ENCODE measurements around the gene MESP1. TPM values are rescaled to one million over a fixed set of nuclear protein-coding genes. Genes with fewer than 3 reads are reported as not detected.

Gene MESP1
- total and polyA plus RNA-seq, 7 experiments from 2014 or later, result 0.17 to 1.2 (median 0.38) TPM; not detected in 2

DNA sequence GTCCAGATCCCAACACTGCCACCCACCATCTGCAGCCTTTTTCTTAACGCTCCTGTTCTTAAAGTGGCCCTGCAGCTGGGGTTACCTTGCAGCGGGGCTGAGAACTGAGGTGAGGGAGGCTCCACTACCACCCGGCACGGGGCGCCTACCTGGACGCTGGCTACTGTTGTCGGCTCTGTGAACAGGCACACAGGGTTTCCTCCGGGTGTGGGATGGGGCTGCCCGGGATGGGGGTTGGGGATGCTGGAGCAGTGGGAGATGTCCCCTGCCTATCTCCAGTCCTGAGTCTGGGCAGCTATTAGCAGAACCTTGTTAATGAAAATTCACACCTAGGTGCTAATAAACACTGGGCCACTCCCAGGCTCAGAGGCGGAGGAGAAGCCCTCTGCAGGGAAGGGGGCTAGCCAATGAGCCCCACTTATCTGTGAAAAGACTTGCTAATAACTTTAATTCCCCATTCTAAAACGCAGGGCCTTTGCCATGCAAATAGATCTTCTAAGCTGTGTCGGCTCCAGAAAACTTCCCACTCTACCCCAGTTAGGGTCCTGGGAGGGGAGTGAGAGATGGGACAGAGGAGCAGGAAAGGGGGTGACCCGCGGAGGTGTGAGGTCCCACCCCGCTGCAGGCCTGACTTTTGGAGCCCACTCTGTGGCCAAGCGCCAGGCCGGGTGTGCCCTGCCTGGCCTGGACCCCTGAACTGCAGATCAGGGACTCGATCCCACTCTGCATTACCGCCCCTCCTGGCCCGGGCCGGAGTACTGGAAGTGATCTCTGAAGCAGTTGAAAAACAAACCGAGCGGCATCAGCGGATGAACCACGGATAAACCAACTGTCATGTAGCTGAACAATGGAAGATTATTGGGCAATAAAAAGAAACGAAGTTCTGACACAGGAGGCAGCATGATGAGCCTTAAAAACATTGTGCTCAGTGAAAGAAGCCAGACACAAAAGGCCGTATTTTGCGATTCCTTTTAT is 3.1 kb downstream of the MESP1 start:
- intact Hi-C loops (cut with micrococcal nuclease), result no loop called here
- H3K9me3 Mint-ChIP-seq, result no peaks in the 10 kb centered on the region
- ChIA-PET POLR2A (no interaction called here), CTCF (interaction anchor here (1.3 kb wide), 1 partner anchor 13 kb away, joined by 3 read pairs; no protein-coding TSS in a partner anchor)
- peaks cover 0 to 8% (median 3%) of the 10 kb centered on the region in 7 donors for H3K4me1 Mint-ChIP-seq
- H3K27me3 Mint-ChIP-seq, result peaks cover 0 to 28% (median 0%) of the 10 kb centered on the region in 5 donors
- Histone ChIP-seq H3K27me3 (ENCODE audit: control insufficient read depth in 2 of 2, insufficient read depth in 2 of 2, low read length in 2 of 2) (no peaks in the 10 kb centered on the region), H3K9me3 (ENCODE audit: control insufficient read depth in 2 of 3, low read length in 3 of 3) (no peaks in the 10 kb centered on the region), H3K27ac (ENCODE audit: low read depth, low read length) (no peak overlapping the region), H3K36me3 (ENCODE audit: control insufficient read depth in 2 of 3, insufficient read depth in 3 of 3, low read length in 3 of 3) (no peaks in the 10 kb centered on the region), H3K4me1 (ENCODE audit: control insufficient read depth in 2 of 2, insufficient read depth in 2 of 2, low read length in 2 of 2) (no peaks in the 10 kb centered on the region), H3K4me3 (ENCODE audit: low read length) (no peak overlapping the region)
- DNase-seq, result no peak
- H3K4me3 Mint-ChIP-seq, result peak overlapping the region in 7 of 10 donors; percentile 10 to 75 (median 47)
- ATAC-seq, result no peak
- no peak overlapping the region for H3K27ac Mint-ChIP-seq
- no peaks in the 10 kb centered on the region for H3K36me3 Mint-ChIP-seq

DNA sequence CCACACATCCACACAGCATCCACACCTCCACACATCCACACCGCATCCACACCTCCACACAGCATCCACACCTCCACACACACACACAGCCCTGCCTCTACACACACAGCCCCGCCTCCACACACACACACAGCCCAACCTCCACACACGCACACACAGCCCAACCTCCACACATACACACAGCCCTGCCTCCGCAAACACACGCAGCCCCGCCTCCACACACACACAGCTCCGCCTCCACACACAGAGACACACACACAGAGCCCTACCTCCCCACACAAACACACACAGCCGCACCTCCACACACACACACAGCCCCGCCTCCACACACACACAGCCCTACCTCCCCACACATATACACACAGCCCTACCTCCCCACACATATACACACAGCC is 4.7 kb downstream of the MESP1 start:
- no peaks in the 10 kb centered on the region for H3K9me3 ChIP-seq (ENCODE audit: control insufficient read depth in 2 of 3, low read length in 3 of 3)
- no peak for DNase-seq
- H3K36me3 ChIP-seq (ENCODE audit: control insufficient read depth in 2 of 3, insufficient read depth in 3 of 3, low read length in 3 of 3), result no peaks in the 10 kb centered on the region
- ChIA-PET CTCF (no interaction called here), POLR2A (no interaction called here)
- no peak overlapping the region for H3K27ac ChIP-seq (ENCODE audit: low read depth, low read length)
- H3K4me1 ChIP-seq (ENCODE audit: control insufficient read depth in 2 of 2, insufficient read depth in 2 of 2, low read length in 2 of 2), result no peaks in the 10 kb centered on the region
- no peaks in the 10 kb centered on the region for H3K27me3 ChIP-seq (ENCODE audit: control insufficient read depth in 2 of 2, insufficient read depth in 2 of 2, low read length in 2 of 2)
- peaks cover 0 to 8% (median 3%) of the 10 kb centered on the region in 7 donors for H3K4me1 Mint-ChIP-seq
- H3K9me3 Mint-ChIP-seq, result no peaks in the 10 kb centered on the region
- no peaks in the 10 kb centered on the region for H3K36me3 Mint-ChIP-seq
- ATAC-seq, result no peak
- H3K27ac Mint-ChIP-seq, result no peak overlapping the region
- no peak overlapping the region for H3K4me3 ChIP-seq (ENCODE audit: low read length)
- intact Hi-C loops (cut with micrococcal nuclease), result no loop called here
- H3K27me3 Mint-ChIP-seq, result peaks cover 0 to 18% (median 0%) of the 10 kb centered on the region in 5 donors
- H3K4me3 Mint-ChIP-seq, result no peak overlapping the region

DNA sequence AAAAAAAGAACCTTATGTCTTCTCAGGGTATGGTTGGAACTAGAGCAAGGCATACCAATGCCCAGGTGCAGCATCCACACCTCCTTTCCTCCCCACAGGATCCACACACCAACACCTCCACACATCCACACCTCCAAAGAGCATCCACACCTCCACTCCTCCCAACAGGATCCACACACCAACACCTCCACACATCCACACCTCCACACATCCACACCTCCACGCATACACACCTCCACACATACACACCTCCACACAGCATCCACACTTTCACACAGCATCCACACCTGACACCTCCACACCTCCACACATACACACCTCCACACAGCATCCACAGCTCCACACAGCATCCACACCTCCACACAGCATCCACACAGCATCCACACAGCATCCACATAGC is 5.3 kb downstream of the MESP1 start:
- intact Hi-C loops (cut with micrococcal nuclease), result no loop called here
- no peak overlapping the region for H3K4me3 ChIP-seq (ENCODE audit: low read length)
- CTCF ChIA-PET, result no interaction called here
- H3K27ac ChIP-seq (ENCODE audit: low read depth, low read length), result no peak overlapping the region
- H3K27me3 ChIP-seq (ENCODE audit: control insufficient read depth in 2 of 2, insufficient read depth in 2 of 2, low read length in 2 of 2), result no peaks in the 10 kb centered on the region
- H3K4me1 ChIP-seq (ENCODE audit: control insufficient read depth in 2 of 2, insufficient read depth in 2 of 2, low read length in 2 of 2), result no peaks in the 10 kb centered on the region
- POLR2A ChIA-PET, result no interaction called here
- H3K36me3 ChIP-seq (ENCODE audit: control insufficient read depth in 2 of 3, insufficient read depth in 3 of 3, low read length in 3 of 3), result no peaks in the 10 kb centered on the region
- Mint-ChIP-seq H3K4me1 (peaks cover 0 to 8% (median 3%) of the 10 kb centered on the region in 7 donors), H3K27ac (no peak overlapping the region), H3K4me3 (no peak overlapping the region), H3K9me3 (no peaks in the 10 kb centered on the region), H3K27me3 (peaks cover 0 to 18% (median 0%) of the 10 kb centered on the region in 5 donors), H3K36me3 (no peaks in the 10 kb centered on the region)
- no peaks in the 10 kb centered on the region for H3K9me3 ChIP-seq (ENCODE audit: control insufficient read depth in 2 of 3, low read length in 3 of 3)
- ATAC-seq, result no peak
- no peak for DNase-seq

DNA sequence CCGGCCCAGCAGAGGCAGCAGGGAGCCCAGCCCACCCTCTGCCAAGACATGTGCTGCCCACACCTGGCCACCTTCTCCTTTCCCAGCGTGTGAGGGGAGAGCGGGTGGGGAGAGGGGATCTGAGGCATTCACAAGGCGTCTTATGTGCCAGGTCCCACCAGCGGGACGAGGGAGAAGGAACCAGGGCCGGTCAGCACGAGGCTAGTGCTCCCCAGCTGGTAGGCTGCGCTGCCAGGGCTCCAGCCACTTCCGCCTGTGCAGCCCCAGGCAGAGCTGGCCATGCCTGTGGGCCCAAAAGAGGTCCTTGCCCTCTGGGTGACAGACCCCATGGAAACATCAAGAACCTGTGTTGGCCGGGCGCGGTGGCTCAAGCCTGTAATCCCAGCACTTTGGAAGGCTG is 5.9 kb downstream of the MESP1 start:
- peaks cover 0 to 19% (median 0%) of the 10 kb centered on the region in 5 donors for H3K27me3 Mint-ChIP-seq
- H3K36me3 ChIP-seq (ENCODE audit: control insufficient read depth in 2 of 3, insufficient read depth in 3 of 3, low read length in 3 of 3), result no peaks in the 10 kb centered on the region
- CTCF ChIA-PET, result no interaction called here
- H3K36me3 Mint-ChIP-seq, result no peaks in the 10 kb centered on the region
- ATAC-seq (no peak), DNase-seq (no peak)
- intact Hi-C loops (cut with micrococcal nuclease), result no loop called here
- no peaks in the 10 kb centered on the region for H3K4me1 ChIP-seq (ENCODE audit: control insufficient read depth in 2 of 2, insufficient read depth in 2 of 2, low read length in 2 of 2)
- H3K9me3 Mint-ChIP-seq, result no peaks in the 10 kb centered on the region
- H3K4me1 Mint-ChIP-seq, result peaks cover 0 to 10% (median 5%) of the 10 kb centered on the region in 7 donors
- H3K27ac ChIP-seq (ENCODE audit: low read depth, low read length), result no peak overlapping the region
- H3K4me3 ChIP-seq (ENCODE audit: low read length), result no peak overlapping the region
- no peak overlapping the region for H3K27ac Mint-ChIP-seq
- H3K27me3 ChIP-seq (ENCODE audit: control insufficient read depth in 2 of 2, insufficient read depth in 2 of 2, low read length in 2 of 2), result no peaks in the 10 kb centered on the region
- no peak overlapping the region for H3K4me3 Mint-ChIP-seq
- POLR2A ChIA-PET, result no interaction called here
- no peaks in the 10 kb centered on the region for H3K9me3 ChIP-seq (ENCODE audit: control insufficient read depth in 2 of 3, low read length in 3 of 3)

DNA sequence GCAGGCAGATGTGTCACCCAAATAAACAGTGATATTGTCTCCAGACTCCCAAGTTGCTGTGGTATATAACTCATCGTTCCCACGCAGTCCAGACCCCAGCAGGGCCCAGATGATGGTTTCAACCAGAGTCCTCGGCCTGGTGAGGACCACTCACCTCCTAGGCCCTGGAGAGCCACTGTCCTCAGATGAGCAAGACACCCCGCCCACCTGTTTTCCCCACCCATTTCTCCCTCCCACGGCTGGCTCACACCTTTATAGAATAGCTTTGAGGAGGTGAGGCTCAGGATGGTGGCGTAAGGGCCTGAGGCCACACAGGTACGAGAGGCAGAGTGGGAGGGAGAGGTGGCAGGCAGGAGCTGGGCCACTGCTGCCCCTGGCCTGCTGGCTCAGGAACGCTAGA is 7.5 kb downstream of the MESP1 start:
- H3K9me3 Mint-ChIP-seq, result no peaks in the 10 kb centered on the region
- H3K4me3 Mint-ChIP-seq, result no peak overlapping the region
- no peaks in the 10 kb centered on the region for H3K27me3 ChIP-seq (ENCODE audit: control insufficient read depth in 2 of 2, insufficient read depth in 2 of 2, low read length in 2 of 2)
- intact Hi-C loops (cut with micrococcal nuclease), result loop anchor here in 1 of 2 donors (5.0 kb wide), 1 partner anchor 329 kb away; no protein-coding TSS in a partner anchor
- H3K4me1 Mint-ChIP-seq, result peaks cover 0 to 6% (median 0%) of the 10 kb centered on the region in 7 donors
- CTCF ChIA-PET, result interaction anchor here (0.6 kb wide), 1 partner anchor 130 kb away, joined by 3 read pairs; no protein-coding TSS in a partner anchor
- H3K36me3 Mint-ChIP-seq, result no peaks in the 10 kb centered on the region
- H3K4me3 ChIP-seq (ENCODE audit: low read length), result no peak overlapping the region
- ATAC-seq (no peak), DNase-seq (no peak)
- no peak overlapping the region for H3K27ac Mint-ChIP-seq
- H3K27ac ChIP-seq (ENCODE audit: low read depth, low read length), result no peak overlapping the region
- no peaks in the 10 kb centered on the region for H3K9me3 ChIP-seq (ENCODE audit: control insufficient read depth in 2 of 3, low read length in 3 of 3)
- POLR2A ChIA-PET, result no interaction called here
- H3K4me1 ChIP-seq (ENCODE audit: control insufficient read depth in 2 of 2, insufficient read depth in 2 of 2, low read length in 2 of 2), result no peaks in the 10 kb centered on the region
- no peaks in the 10 kb centered on the region for H3K36me3 ChIP-seq (ENCODE audit: control insufficient read depth in 2 of 3, insufficient read depth in 3 of 3, low read length in 3 of 3)
- peaks cover 0 to 7% (median 0%) of the 10 kb centered on the region in 5 donors for H3K27me3 Mint-ChIP-seq

DNA sequence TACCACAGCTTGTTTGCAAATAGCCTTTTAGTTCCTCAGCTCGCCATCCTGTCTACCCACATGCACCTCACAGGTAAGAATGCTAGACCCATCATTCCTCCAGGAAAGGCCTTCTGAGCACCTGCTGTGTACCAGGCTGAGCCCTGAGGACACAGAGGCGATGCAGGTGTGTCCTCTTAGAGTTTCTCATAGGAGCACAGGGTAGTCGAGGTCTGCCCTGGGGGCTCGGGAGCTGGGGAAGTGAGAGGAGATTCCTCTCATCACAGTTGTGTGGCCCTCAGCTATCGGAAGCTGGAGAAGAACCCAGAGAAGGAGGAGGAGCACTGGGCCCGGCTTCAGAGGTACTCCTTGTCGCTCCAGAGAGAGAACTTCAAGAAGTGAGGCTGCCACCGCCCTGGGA is 8.0 kb downstream of the MESP1 start:
- H3K4me1 Mint-ChIP-seq, result peaks cover 0 to 4% (median 0%) of the 10 kb centered on the region in 7 donors

More for the DNA sequence above, 8.0 kb downstream of the MESP1 start:
- H3K4me1 ChIP-seq (ENCODE audit: control insufficient read depth in 2 of 2, insufficient read depth in 2 of 2, low read length in 2 of 2), result no peaks in the 10 kb centered on the region
- H3K27me3 ChIP-seq (ENCODE audit: control insufficient read depth in 2 of 2, insufficient read depth in 2 of 2, low read length in 2 of 2), result no peaks in the 10 kb centered on the region
- H3K36me3 Mint-ChIP-seq, result no peaks in the 10 kb centered on the region
- H3K9me3 ChIP-seq (ENCODE audit: control insufficient read depth in 2 of 3, low read length in 3 of 3), result no peaks in the 10 kb centered on the region
- no peaks in the 10 kb centered on the region for H3K9me3 Mint-ChIP-seq
- ChIA-PET CTCF (interaction anchor here (0.9 kb wide), 1 partner anchor 132 kb away, joined by 3 read pairs; no protein-coding TSS in a partner anchor), POLR2A (interaction anchor here (0.9 kb wide), 1 partner anchor 239 kb away, joined by 3 read pairs; no protein-coding TSS in a partner anchor)
- no peak overlapping the region for H3K4me3 Mint-ChIP-seq
- intact Hi-C loops (cut with micrococcal nuclease), result loop anchor here in 1 of 2 donors (5.0 kb wide), 1 partner anchor 329 kb away; no protein-coding TSS in a partner anchor
- no peak overlapping the region for H3K4me3 ChIP-seq (ENCODE audit: low read length)
- no peak overlapping the region for H3K27ac Mint-ChIP-seq
- ATAC-seq (no peak), DNase-seq (no peak)
- H3K36me3 ChIP-seq (ENCODE audit: control insufficient read depth in 2 of 3, insufficient read depth in 3 of 3, low read length in 3 of 3), result no peaks in the 10 kb centered on the region
- peaks cover 0 to 4% (median 0%) of the 10 kb centered on the region in 5 donors for H3K27me3 Mint-ChIP-seq
- H3K27ac ChIP-seq (ENCODE audit: low read depth, low read length), result no peak overlapping the region
